ENCODE results near the gene DAB2IP. TPM values are rescaled to one million over a fixed set of nuclear protein-coding genes. Genes with fewer than 3 reads are reported as not detected.
"Not testable (repeated sequence)": the region's sequence is repeated elsewhere in the genome, so short reads cannot be mapped to it uniquely, and the experiment has no call there.

DAB2IP gene
- 46.0 TPM for total RNA-seq

GRCh38 chr9:121651295-121652020 lies at the start of gene DAB2IP:
DAB2IP (plus strand) TSS chr9:121651634; CDS start chr9:121651776, 142 bp downstream.
- ATAC-seq = peak; percentile 45

GRCh38 chr9:121603028-121603427 lies 48.4 kb upstream of the DAB2IP start:
- no peak for ATAC-seq

GRCh38 chr9:121604242-121604641 lies 47.2 kb upstream of the DAB2IP start:
- no peak for ATAC-seq

- no peak for ATAC-seq
Measured at GRCh38 chr9:121604654-121605053, 46.8 kb upstream of the DAB2IP start.

GRCh38 chr9:121607434-121608167 lies 43.8 kb upstream of the DAB2IP start:
- ATAC-seq = no peak

- ATAC-seq = no peak
Measured at GRCh38 chr9:121608168-121608853, 43.1 kb upstream of the DAB2IP start.

GRCh38 chr9:121609822-121610637 lies 41.4 kb upstream of the DAB2IP start:
- peak; percentile 86 for ATAC-seq

- ATAC-seq = no peak
Measured at GRCh38 chr9:121610638-121610953, 40.8 kb upstream of the DAB2IP start.

- ATAC-seq = peak; percentile 81
Measured at GRCh38 chr9:121612511-121612998, 38.9 kb upstream of the DAB2IP start.

GRCh38 chr9:121613009-121613752 lies 38.3 kb upstream of the DAB2IP start:
- ATAC-seq = peak; percentile 44

- ATAC-seq = no peak
Measured at GRCh38 chr9:121616123-121616755, 35.2 kb upstream of the DAB2IP start.

- no peak for ATAC-seq
Measured at GRCh38 chr9:121618504-121618903, 32.9 kb upstream of the DAB2IP start.

GRCh38 chr9:121618910-121619309 lies 32.5 kb upstream of the DAB2IP start:
- not testable (repeated sequence) for ATAC-seq

- ATAC-seq = peak; percentile 35
Measured at GRCh38 chr9:121619545-121620324, 31.7 kb upstream of the DAB2IP start.

- no peak for ATAC-seq
Measured at GRCh38 chr9:121620325-121620673, 31.1 kb upstream of the DAB2IP start.

- ATAC-seq = no peak
Measured at GRCh38 chr9:121620777-121621449, 30.5 kb upstream of the DAB2IP start.

- no peak for ATAC-seq
Measured at GRCh38 chr9:121622387-121623203, 28.8 kb upstream of the DAB2IP start.

GRCh38 chr9:121623430-121623829 lies 28.0 kb upstream of the DAB2IP start:
- not testable (repeated sequence) for ATAC-seq

GRCh38 chr9:121625590-121625989 lies 25.8 kb upstream of the DAB2IP start:
- no peak for ATAC-seq

Measured in esophagus mucosa (tissue), 1 donor.